HepG2 (cell line): ENCODE data around the gene SPHK1. TPM values are rescaled to one million over a fixed set of nuclear protein-coding genes. Genes with fewer than 3 reads are reported as not detected.

Source experiments
- ATAC-seq: fragments of 200-7000 bp; cut with Tn5 transposase; 3 replicates; pipeline ENCODE4 v1.9.1; 2020; ENCODE audit warnings: mild to moderate bottlenecking, moderate library complexity
- BruUV-seq: library from RNA; stranded (reverse); fragments of 400-500 nt; replicated peaks from 2 replicates; lab custom pipeline; 2021; lab: Mats Ljungman, UMichigan
- CTCF ChIA-PET: fragments of 300-600 bp; formaldehyde crosslinking; extraction: SDS; loops from one replicate; lab custom pipeline; 2021; ENCODE audit warnings: low total read pairs, inconsistent platforms, low intra/inter-chr PET ratio; lab: Yijun Ruan, JAX
- POLR2A ChIA-PET: fragments of 350-600 bp; sonication (Branson Sonifier 250); formaldehyde crosslinking; loops from one replicate; lab custom pipeline; 2020; ENCODE audit warnings: antibody characterized with exemption, inconsistent platforms; lab: Yijun Ruan, JAX
- DNase-seq: peaks from one replicate; pipeline ENCODE4 v3.0.0-alpha.2; 2015; ENCODE audit warnings: low spot score
- FAIRE-seq: peaks from 3 replicates; lab custom pipeline; 2011; peaks lifted over from hg19 to GRCh38; lab: Jason Lieb, UNC
- H2AFZ ChIP-seq: one replicate; pipeline ENCODE4 v1.6.1; 2011; ENCODE audit warnings: low read length, inconsistent platforms
- H3K27ac ChIP-seq: fragments of 300-600 bp; 3 replicates; pipeline ENCODE4 v1.8.0; 2011; ENCODE audit warnings: mixed run types, mild to moderate bottlenecking, mixed read lengths, low read length, inconsistent platforms; ENCODE audit not compliant: insufficient read depth; ENCODE audit errors: extremely low read length
- H3K27me3 ChIP-seq, 2 experiments: fragments of 200-600 bp in 1 of 2; 2 replicates in 1 of 2; 3 replicates in 1 of 2; pipeline versions ENCODE4 v1.6.0 to v1.8.0; 2011; ENCODE audit warnings: low read length in 2 of 2, mild to moderate bottlenecking in 2 of 2, moderate library complexity in 2 of 2, inconsistent platforms in 1 of 2; ENCODE audit not compliant: insufficient read depth in 2 of 2, control insufficient read depth in 1 of 2
- H3K36me3 ChIP-seq, 2 experiments: fragments of 200-600 bp in 1 of 2; replicated peaks in 1 of 2; 2 replicates in 1 of 2; 3 replicates in 1 of 2; pipeline versions ENCODE4 v1.5.1 to v1.8.0; 2011; ENCODE audit warnings: low read length in 2 of 2, inconsistent platforms in 1 of 2; ENCODE audit not compliant: insufficient read depth in 2 of 2, control insufficient read depth in 1 of 2
- H3K4me1 ChIP-seq: 2 replicates; pipeline ENCODE4 v1.5.1; 2012; ENCODE audit warnings: low read length, inconsistent platforms; ENCODE audit not compliant: insufficient read depth
- H3K4me2 ChIP-seq: 2 replicates; pipeline ENCODE4 v1.6.0; 2011; ENCODE audit warnings: low read depth, low read length, inconsistent platforms
- H3K4me3 ChIP-seq, 3 experiments: fragments of 200-600 bp in 1 of 3; sonication (generic), shearing (Covaris generic) in 1 of 3; replicated peaks in 1 of 3; 2 replicates each; pipeline ENCODE4 v1.5.1; 2011 to 2016; ENCODE audit warnings: low read length in 3 of 3, inconsistent platforms in 2 of 3, low read depth in 2 of 3, mild to moderate bottlenecking in 2 of 3, control low read depth in 1 of 3, mixed read lengths in 1 of 3; ENCODE audit not compliant: insufficient read depth in 1 of 3
- H3K79me2 ChIP-seq: one replicate; pipeline ENCODE4 v1.6.1; 2011; ENCODE audit warnings: low read length, inconsistent platforms; ENCODE audit not compliant: insufficient read depth
- H3K9ac ChIP-seq: 2 replicates; pipeline ENCODE4 v1.6.0; 2011; ENCODE audit warnings: mild to moderate bottlenecking, low read depth, low read length, inconsistent platforms; ENCODE audit not compliant: insufficient read depth
- H3K9me3 ChIP-seq: 2 replicates; pipeline ENCODE4 v1.5.1; 2012; ENCODE audit warnings: mild to moderate bottlenecking, low read length
- H4K20me1 ChIP-seq: 2 replicates; pipeline ENCODE4 v1.6.0; 2011; ENCODE audit warnings: inconsistent platforms, mild to moderate bottlenecking, low read length, moderate library complexity; ENCODE audit not compliant: insufficient read depth
- CSRNP1 ChIP-seq: sonication (generic); formaldehyde crosslinking; IDR thresholded peaks from 2 replicates; pipeline ENCODE4 v1.8.1; 2023; ENCODE audit warnings: mild to moderate bottlenecking, missing genetic modification reagents
- IRF1 ChIP-seq: sonication (generic); formaldehyde crosslinking; IDR thresholded peaks from 2 replicates; pipeline ENCODE4 v1.4.0; 2020; ENCODE audit warnings: low read depth, mild to moderate bottlenecking, missing genetic modification reagents
- MYPOP ChIP-seq: sonication (generic); formaldehyde crosslinking; IDR thresholded peaks from 2 replicates; pipeline ENCODE4 v1.8.1; 2023; ENCODE audit warnings: mild to moderate bottlenecking, moderate library complexity, missing genetic modification reagents
- PREB ChIP-seq: sonication (generic); formaldehyde crosslinking; IDR thresholded peaks from 2 replicates; pipeline ENCODE4 v1.4.0; 2020; ENCODE audit warnings: missing genetic modification reagents
- PRPF4 ChIP-seq: fragments of 200-400 bp; formaldehyde crosslinking; IDR thresholded peaks from 2 replicates; pipeline ENCODE4 v1.6.1; 2016; ENCODE audit warnings: low read length, low read depth; ENCODE audit not compliant: poor library complexity, severe bottlenecking
- RBM22 ChIP-seq: fragments of 200-400 bp; formaldehyde crosslinking; optimal IDR thresholded peaks from 2 replicates; pipeline ENCODE3; 2017; ENCODE audit warnings: mild to moderate bottlenecking, low read length, moderate library complexity
- TARDBP ChIP-seq: sonication (generic); formaldehyde crosslinking; IDR thresholded peaks from 2 replicates; pipeline ENCODE4 v1.8.0; 2022; ENCODE audit warnings: mild to moderate bottlenecking, missing genetic modification reagents
- TCF7 ChIP-seq: sonication (generic); IDR thresholded peaks from 2 replicates; pipeline ENCODE4 v1.6.1; 2016; ENCODE audit warnings: antibody characterized with exemption, low read depth
- TGIF2 ChIP-seq: IDR thresholded peaks from 2 replicates; pipeline ENCODE4 v1.6.1; 2016; ENCODE audit warnings: control low read depth, missing compliant biosample characterization
- U2AF1 ChIP-seq: fragments of 200-400 bp; formaldehyde crosslinking; optimal IDR thresholded peaks from 2 replicates; pipeline ENCODE3; 2017; ENCODE audit warnings: mild to moderate bottlenecking, low read depth, low read length
- WGBS: methylation state at CpG from one replicate; pipeline ENCODE4 v1.1.6; 2017; ENCODE audit warnings: low lambda C conversion rate; 5-methylcytosine and 5-hydroxymethylcytosine counted together
- in situ Hi-C: cut with HindIII; loops from 2 replicates; pipeline ENCODE4 v1.10.0; 2017; ENCODE audit warnings: low pct_unique_long_range_greater_than_20kb; ENCODE audit not compliant: extremely low pct_ligation_motif_present
- intact Hi-C: fragments of 100-400 bp; cut with micrococcal nuclease; formaldehyde crosslinking; loops from one replicate; pipeline ENCODE4 v1.10.0; 2022; ENCODE audit not compliant: unreplicated experiment
- polyA plus RNA-seq, 8 experiments: library from polyadenylated mRNA; depleted of rRNA in 3 of 8; stranded (reverse) in 7 of 8; unstranded in 1 of 8; fragments of >200 nt; fragmentation: Illumina TruSeq in 4 of 8; extraction: Trizol in 4 of 8; gene quantifications; 2 replicates each; pipeline versions ENCODE4 v1.2.1 to v1.2.3, GENCODE V29; 2011 to 2016; ENCODE audit warnings: low read depth in 4 of 8, missing spikeins in 1 of 8, mixed read lengths in 1 of 8; ENCODE audit not compliant: insufficient read depth in 1 of 8
- total RNA-seq, 5 experiments: library from RNA; depleted of rRNA; stranded (reverse); fragments of >200 nt; fragmentation: Illumina TruSeq; extraction: Trizol; gene quantifications; 2 replicates each; pipeline ENCODE4 v1.2.3, GENCODE V29; 2016; ENCODE audit warnings: low read depth in 1 of 5
- TF ChIP-seq, protein P1 (sequence below): sonication (generic); formaldehyde crosslinking; IDR thresholded peaks from 2 replicates; pipeline ENCODE4 v1.4.0; 2020; ENCODE audit warnings: mild to moderate bottlenecking, missing genetic modification reagents

The SPHK1 gene
- total and polyA plus RNA-seq, 2 of the 13 experiments (the other 11 are each of a cell fraction or from before 2014, with no cell fraction given): 129 to 160 TPM

GRCh38 chr17:76378548-76379274, 5.7 kb upstream of the SPHK1 start (continued):
- TF ChIP-seq PREB (no peak), TCF7 (no peak), MYPOP (no peak), TGIF2 (CRISPR knock-in tag) (0 out of 2 replicates have a peak, but pooled peaks have one; percentile 52)
- TF ChIP-seq, all 625 proteins: peak for 5

DNA sequence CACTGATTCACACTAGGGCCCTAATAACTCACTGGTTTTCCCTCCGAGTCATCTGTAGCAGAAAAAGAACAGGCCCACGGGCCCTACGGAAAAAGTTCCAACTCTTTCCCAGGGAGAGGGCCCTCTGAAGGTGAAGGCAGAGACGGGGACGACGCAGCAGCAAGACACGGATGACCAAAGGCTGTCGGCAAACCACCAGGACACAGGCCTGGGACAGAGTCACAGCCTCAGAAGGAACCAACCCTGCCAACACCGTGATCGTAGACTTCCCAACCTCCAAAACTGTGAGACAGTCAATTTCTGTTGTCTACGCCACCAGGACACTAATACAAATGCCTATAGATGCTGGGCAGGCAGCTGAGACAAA, 5.2 kb upstream of the SPHK1 start:
- ATAC-seq (no peak), DNase-seq (no peak), FAIRE-seq (no peak)
- POLR2A ChIA-PET: interaction anchor here (8.5 to 20.9 kb wide), 2 partner anchors 19 to 73 kb away, joined by 79 to 1379 read pairs; partner anchors contain the start of genes PRPSAP1 and QRICH2
- Histone ChIP-seq H3K36me3 (peaks cover 0 to 5% of the 10 kb centered on the region in 2 experiments; a peak in 2 of 5 replicates), H3K27ac (peak overlapping the region; percentile 45), H3K4me3 (peak overlapping the region in 1 of 3 experiments; percentile 20; a peak in 1 of 6 replicates), H3K4me2 (peak overlapping the region; percentile 99), H3K9me3 (no peaks in the 10 kb centered on the region), H3K4me1 (peaks cover 75% of the 10 kb centered on the region), H3K79me2 (peaks cover 60% of the 10 kb centered on the region), H3K27me3 (no peaks in the 10 kb centered on the region; a peak in 1 of 5 replicates), H2AFZ (no peak overlapping the region), H3K9ac (peak overlapping the region; percentile 33), H4K20me1 (no peaks in the 10 kb centered on the region)
- CTCF ChIA-PET: no interaction called here
- intact Hi-C loops: no loop called here
- in situ Hi-C loops: no loop called here
- BruUV-seq: no TSS peak
- WGBS: 92% methylated on average over 11 of the region's 11 CpGs
- TF ChIP-seq IRF1 (CRISPR knock-in tag) (no peak), CSRNP1 (CRISPR knock-in tag) (0 out of 2 replicates have a peak, but pooled peaks have one; percentile 5), TARDBP (CRISPR knock-in tag) (0 out of 2 replicates have a peak, but pooled peaks have one; percentile 5), U2AF1 (peak; percentile 71), RBM22 (peak; percentile 89), PRPF4 (peak; percentile 82)
- TF ChIP-seq, protein P1, sequence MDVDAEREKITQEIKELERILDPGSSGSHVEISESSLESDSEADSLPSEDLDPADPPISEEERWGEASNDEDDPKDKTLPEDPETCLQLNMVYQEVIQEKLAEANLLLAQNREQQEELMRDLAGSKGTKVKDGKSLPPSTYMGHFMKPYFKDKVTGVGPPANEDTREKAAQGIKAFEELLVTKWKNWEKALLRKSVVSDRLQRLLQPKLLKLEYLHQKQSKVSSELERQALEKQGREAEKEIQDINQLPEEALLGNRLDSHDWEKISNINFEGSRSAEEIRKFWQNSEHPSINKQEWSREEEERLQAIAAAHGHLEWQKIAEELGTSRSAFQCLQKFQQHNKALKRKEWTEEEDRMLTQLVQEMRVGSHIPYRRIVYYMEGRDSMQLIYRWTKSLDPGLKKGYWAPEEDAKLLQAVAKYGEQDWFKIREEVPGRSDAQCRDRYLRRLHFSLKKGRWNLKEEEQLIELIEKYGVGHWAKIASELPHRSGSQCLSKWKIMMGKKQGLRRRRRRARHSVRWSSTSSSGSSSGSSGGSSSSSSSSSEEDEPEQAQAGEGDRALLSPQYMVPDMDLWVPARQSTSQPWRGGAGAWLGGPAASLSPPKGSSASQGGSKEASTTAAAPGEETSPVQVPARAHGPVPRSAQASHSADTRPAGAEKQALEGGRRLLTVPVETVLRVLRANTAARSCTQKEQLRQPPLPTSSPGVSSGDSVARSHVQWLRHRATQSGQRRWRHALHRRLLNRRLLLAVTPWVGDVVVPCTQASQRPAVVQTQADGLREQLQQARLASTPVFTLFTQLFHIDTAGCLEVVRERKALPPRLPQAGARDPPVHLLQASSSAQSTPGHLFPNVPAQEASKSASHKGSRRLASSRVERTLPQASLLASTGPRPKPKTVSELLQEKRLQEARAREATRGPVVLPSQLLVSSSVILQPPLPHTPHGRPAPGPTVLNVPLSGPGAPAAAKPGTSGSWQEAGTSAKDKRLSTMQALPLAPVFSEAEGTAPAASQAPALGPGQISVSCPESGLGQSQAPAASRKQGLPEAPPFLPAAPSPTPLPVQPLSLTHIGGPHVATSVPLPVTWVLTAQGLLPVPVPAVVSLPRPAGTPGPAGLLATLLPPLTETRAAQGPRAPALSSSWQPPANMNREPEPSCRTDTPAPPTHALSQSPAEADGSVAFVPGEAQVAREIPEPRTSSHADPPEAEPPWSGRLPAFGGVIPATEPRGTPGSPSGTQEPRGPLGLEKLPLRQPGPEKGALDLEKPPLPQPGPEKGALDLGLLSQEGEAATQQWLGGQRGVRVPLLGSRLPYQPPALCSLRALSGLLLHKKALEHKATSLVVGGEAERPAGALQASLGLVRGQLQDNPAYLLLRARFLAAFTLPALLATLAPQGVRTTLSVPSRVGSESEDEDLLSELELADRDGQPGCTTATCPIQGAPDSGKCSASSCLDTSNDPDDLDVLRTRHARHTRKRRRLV: 0 out of 2 replicates have a peak, but pooled peaks have one; percentile 46
